GM23338 (cell line): Measurements from ENCODE around the gene CACNA2D4.

Experiments used
- CREB1 ChIP-seq: fragments of 250-450 bp; sonication (Bioruptor Pico); IDR thresholded peaks from 2 replicates; pipeline ENCODE4 v1.5.0; 2020; ENCODE audit warnings: low read depth, mild to moderate bottlenecking, moderate library complexity
- EZH2 ChIP-seq: fragments of 200-600 bp; sonication (generic); IDR thresholded peaks from one replicate; pipeline ENCODE4 v1.8.0; 2017; ENCODE audit warnings: antibody characterized with exemption, mild to moderate bottlenecking, low read depth; ENCODE audit not compliant: unreplicated experiment
- EZH2phosphoT487 ChIP-seq: fragments of 200-600 bp; sonication (generic); IDR thresholded peaks from one replicate; pipeline ENCODE4 v1.8.1; 2018; ENCODE audit warnings: antibody characterized with exemption; ENCODE audit not compliant: unreplicated experiment
- JUNB ChIP-seq: IDR thresholded peaks from one replicate; pipeline ENCODE4 v1.6.1; 2016; ENCODE audit warnings: antibody characterized with exemption; ENCODE audit not compliant: unreplicated experiment
- NANOG ChIP-seq: IDR thresholded peaks from 2 replicates; pipeline ENCODE4 v1.6.1; 2016; ENCODE audit warnings: antibody characterized with exemption, borderline replicate concordance
- POLR2AphosphoS5 ChIP-seq: IDR thresholded peaks from 2 replicates; pipeline ENCODE4 v1.6.1; 2016; ENCODE audit warnings: antibody characterized with exemption, low read depth
- STAT1 ChIP-seq: IDR thresholded peaks from one replicate; pipeline ENCODE4 v1.6.1; 2016; ENCODE audit warnings: antibody characterized with exemption; ENCODE audit not compliant: unreplicated experiment
- ZNF114 ChIP-seq: fragments of 250-450 bp; sonication (Bioruptor Pico); IDR thresholded peaks from 2 replicates; pipeline ENCODE4 v1.5.0; 2020; ENCODE audit warnings: mild to moderate bottlenecking, moderate library complexity
- ZNF331 ChIP-seq: fragments of 250-450 bp; sonication (Bioruptor Pico); IDR thresholded peaks from 2 replicates; pipeline ENCODE4 v1.5.0; 2020; ENCODE audit warnings: low read depth, mild to moderate bottlenecking, moderate library complexity
- TF ChIP-seq, protein P1 (sequence below), 2 experiments: fragments of 200-600 bp in 1 of 2; sonication (generic) in 1 of 2; conservative IDR thresholded peaks; 2 replicates each; pipeline versions ENCODE4 v1.5.1 to v1.6.1; 2016 to 2017; ENCODE audit warnings: antibody characterized with exemption in 2 of 2, low read depth in 2 of 2, mild to moderate bottlenecking in 2 of 2, moderate library complexity in 1 of 2
- TF ChIP-seq, protein P2 (sequence below): IDR thresholded peaks from 2 replicates; pipeline ENCODE4 v1.6.1; 2016; ENCODE audit warnings: antibody characterized with exemption
- TF ChIP-seq, protein P3 (sequence below): IDR thresholded peaks from one replicate; pipeline ENCODE4 v1.6.1; 2018; ENCODE audit warnings: antibody characterized with exemption; ENCODE audit not compliant: unreplicated experiment
- TF ChIP-seq, protein P4 (sequence below): fragments of 250-450 bp; sonication (Bioruptor Pico); IDR thresholded peaks from 2 replicates; pipeline ENCODE4 v1.5.0; 2020; ENCODE audit warnings: mild to moderate bottlenecking, moderate library complexity

DNA sequence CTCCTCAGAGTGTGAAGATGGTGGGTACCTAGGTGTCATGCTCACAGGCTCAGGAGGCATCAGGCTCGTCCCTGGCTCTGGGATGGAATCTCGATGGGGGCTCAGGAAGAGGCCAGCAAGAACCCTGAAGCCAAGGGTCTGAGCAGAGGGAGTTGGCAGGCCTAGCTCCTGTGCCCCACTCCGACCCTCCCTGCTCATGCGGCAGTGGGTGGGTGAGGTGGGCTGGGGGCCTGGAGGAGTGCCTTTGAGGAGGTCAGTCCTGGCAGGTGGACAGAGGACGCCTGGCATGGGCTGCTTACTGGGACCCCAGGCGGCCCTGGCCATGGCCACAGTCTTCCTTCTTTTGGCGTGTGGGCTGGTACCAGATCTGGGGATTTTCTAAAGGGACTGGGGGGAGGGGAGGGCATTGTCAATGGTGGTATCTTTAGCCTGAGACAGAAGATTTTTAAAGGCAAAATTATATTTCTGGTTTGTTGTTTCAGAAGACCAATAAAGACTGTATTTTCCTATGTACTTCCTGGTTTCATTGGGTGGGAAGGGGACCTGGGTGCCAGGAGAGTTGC lies 82.1 kb downstream of the CACNA2D4 start:
- TF ChIP-seq, protein P1, sequence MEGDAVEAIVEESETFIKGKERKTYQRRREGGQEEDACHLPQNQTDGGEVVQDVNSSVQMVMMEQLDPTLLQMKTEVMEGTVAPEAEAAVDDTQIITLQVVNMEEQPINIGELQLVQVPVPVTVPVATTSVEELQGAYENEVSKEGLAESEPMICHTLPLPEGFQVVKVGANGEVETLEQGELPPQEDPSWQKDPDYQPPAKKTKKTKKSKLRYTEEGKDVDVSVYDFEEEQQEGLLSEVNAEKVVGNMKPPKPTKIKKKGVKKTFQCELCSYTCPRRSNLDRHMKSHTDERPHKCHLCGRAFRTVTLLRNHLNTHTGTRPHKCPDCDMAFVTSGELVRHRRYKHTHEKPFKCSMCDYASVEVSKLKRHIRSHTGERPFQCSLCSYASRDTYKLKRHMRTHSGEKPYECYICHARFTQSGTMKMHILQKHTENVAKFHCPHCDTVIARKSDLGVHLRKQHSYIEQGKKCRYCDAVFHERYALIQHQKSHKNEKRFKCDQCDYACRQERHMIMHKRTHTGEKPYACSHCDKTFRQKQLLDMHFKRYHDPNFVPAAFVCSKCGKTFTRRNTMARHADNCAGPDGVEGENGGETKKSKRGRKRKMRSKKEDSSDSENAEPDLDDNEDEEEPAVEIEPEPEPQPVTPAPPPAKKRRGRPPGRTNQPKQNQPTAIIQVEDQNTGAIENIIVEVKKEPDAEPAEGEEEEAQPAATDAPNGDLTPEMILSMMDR (conservative IDR thresholded peaks at IDR 0.05; ENCODE audit: low read depth in 2 of 2): no peak
- TF ChIP-seq EZH2phosphoT487 (no peak), JUNB (no peak), EZH2 (no peak), POLR2AphosphoS5 (no peak), CREB1 (CRISPR knock-in tag) (no peak), STAT1 (no peak), NANOG (no peak), ZNF114 (CRISPR knock-in tag) (no peak), ZNF331 (CRISPR knock-in tag) (no peak)
- TF ChIP-seq, protein P2, sequence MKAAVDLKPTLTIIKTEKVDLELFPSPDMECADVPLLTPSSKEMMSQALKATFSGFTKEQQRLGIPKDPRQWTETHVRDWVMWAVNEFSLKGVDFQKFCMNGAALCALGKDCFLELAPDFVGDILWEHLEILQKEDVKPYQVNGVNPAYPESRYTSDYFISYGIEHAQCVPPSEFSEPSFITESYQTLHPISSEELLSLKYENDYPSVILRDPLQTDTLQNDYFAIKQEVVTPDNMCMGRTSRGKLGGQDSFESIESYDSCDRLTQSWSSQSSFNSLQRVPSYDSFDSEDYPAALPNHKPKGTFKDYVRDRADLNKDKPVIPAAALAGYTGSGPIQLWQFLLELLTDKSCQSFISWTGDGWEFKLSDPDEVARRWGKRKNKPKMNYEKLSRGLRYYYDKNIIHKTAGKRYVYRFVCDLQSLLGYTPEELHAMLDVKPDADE: no peak
- TF ChIP-seq, protein P3, sequence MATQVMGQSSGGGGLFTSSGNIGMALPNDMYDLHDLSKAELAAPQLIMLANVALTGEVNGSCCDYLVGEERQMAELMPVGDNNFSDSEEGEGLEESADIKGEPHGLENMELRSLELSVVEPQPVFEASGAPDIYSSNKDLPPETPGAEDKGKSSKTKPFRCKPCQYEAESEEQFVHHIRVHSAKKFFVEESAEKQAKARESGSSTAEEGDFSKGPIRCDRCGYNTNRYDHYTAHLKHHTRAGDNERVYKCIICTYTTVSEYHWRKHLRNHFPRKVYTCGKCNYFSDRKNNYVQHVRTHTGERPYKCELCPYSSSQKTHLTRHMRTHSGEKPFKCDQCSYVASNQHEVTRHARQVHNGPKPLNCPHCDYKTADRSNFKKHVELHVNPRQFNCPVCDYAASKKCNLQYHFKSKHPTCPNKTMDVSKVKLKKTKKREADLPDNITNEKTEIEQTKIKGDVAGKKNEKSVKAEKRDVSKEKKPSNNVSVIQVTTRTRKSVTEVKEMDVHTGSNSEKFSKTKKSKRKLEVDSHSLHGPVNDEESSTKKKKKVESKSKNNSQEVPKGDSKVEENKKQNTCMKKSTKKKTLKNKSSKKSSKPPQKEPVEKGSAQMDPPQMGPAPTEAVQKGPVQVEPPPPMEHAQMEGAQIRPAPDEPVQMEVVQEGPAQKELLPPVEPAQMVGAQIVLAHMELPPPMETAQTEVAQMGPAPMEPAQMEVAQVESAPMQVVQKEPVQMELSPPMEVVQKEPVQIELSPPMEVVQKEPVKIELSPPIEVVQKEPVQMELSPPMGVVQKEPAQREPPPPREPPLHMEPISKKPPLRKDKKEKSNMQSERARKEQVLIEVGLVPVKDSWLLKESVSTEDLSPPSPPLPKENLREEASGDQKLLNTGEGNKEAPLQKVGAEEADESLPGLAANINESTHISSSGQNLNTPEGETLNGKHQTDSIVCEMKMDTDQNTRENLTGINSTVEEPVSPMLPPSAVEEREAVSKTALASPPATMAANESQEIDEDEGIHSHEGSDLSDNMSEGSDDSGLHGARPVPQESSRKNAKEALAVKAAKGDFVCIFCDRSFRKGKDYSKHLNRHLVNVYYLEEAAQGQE: no peak
- TF ChIP-seq, protein P4, sequence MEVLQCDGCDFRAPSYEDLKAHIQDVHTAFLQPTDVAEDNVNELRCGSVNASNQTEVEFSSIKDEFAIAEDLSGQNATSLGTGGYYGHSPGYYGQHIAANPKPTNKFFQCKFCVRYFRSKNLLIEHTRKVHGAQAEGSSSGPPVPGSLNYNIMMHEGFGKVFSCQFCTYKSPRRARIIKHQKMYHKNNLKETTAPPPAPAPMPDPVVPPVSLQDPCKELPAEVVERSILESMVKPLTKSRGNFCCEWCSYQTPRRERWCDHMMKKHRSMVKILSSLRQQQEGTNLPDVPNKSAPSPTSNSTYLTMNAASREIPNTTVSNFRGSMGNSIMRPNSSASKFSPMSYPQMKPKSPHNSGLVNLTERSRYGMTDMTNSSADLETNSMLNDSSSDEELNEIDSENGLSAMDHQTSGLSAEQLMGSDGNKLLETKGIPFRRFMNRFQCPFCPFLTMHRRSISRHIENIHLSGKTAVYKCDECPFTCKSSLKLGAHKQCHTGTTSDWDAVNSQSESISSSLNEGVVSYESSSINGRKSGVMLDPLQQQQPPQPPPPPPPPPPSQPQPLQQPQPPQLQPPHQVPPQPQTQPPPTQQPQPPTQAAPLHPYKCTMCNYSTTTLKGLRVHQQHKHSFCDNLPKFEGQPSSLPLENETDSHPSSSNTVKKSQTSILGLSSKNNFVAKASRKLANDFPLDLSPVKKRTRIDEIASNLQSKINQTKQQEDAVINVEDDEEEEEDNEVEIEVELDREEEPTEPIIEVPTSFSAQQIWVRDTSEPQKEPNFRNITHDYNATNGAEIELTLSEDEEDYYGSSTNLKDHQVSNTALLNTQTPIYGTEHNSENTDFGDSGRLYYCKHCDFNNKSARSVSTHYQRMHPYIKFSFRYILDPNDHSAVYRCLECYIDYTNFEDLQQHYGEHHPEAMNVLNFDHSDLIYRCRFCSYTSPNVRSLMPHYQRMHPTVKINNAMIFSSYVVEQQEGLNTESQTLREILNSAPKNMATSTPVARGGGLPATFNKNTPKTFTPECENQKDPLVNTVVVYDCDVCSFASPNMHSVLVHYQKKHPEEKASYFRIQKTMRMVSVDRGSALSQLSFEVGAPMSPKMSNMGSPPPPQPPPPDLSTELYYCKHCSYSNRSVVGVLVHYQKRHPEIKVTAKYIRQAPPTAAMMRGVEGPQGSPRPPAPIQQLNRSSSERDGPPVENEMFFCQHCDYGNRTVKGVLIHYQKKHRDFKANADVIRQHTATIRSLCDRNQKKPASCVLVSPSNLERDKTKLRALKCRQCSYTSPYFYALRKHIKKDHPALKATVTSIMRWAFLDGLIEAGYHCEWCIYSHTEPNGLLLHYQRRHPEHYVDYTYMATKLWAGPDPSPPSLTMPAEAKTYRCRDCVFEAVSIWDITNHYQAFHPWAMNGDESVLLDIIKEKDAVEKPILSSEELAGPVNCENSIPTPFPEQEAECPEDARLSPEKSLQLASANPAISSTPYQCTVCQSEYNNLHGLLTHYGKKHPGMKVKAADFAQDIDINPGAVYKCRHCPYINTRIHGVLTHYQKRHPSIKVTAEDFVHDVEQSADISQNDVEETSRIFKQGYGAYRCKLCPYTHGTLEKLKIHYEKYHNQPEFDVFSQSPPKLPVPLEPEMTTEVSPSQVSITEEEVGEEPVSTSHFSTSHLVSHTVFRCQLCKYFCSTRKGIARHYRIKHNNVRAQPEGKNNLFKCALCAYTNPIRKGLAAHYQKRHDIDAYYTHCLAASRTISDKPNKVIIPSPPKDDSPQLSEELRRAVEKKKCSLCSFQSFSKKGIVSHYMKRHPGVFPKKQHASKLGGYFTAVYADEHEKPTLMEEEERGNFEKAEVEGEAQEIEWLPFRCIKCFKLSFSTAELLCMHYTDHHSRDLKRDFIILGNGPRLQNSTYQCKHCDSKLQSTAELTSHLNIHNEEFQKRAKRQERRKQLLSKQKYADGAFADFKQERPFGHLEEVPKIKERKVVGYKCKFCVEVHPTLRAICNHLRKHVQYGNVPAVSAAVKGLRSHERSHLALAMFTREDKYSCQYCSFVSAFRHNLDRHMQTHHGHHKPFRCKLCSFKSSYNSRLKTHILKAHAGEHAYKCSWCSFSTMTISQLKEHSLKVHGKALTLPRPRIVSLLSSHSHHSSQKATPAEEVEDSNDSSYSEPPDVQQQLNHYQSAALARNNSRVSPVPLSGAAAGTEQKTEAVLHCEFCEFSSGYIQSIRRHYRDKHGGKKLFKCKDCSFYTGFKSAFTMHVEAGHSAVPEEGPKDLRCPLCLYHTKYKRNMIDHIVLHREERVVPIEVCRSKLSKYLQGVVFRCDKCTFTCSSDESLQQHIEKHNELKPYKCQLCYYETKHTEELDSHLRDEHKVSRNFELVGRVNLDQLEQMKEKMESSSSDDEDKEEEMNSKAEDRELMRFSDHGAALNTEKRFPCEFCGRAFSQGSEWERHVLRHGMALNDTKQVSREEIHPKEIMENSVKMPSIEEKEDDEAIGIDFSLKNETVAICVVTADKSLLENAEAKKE (CRISPR knock-in tag): no peak
